Common myeloid progenitor, CD34-positive (primary cell): Measurements from ENCODE around the gene PCK2.

Experiments
- CTCF ChIA-PET: fragments of 350-600 bp; sonication (Branson Sonifier 250); formaldehyde crosslinking; loops from one replicate; lab custom pipeline; 2021; ENCODE audit warnings: antibody characterized with exemption; lab: Charles Lee
- POLR2A ChIA-PET: fragments of 350-600 bp; sonication (Branson Sonifier 250); formaldehyde crosslinking; loops from one replicate; lab custom pipeline; 2021; ENCODE audit warnings: antibody characterized with exemption; lab: Charles Lee
- DNase-seq, 3 donors: peaks; one replicate each; pipeline versions ENCODE4 v3.0.0 to v3.0.0-alpha.2; 2013
- H3K27ac ChIP-seq, 2 experiments: 1 replicate in 1 of 2; 2 replicates in 1 of 2; pipeline ENCODE4 v1.7.0; 2013; ENCODE audit warnings: inconsistent platforms in 2 of 2, low read length in 2 of 2, mild to moderate bottlenecking in 2 of 2, low read depth in 1 of 2, moderate library complexity in 1 of 2; ENCODE audit not compliant: severe bottlenecking in 2 of 2, insufficient read depth in 1 of 2, poor library complexity in 1 of 2
- H3K27me3 ChIP-seq, 5 experiments: replicated peaks in 2 of 5; 1 replicate in 3 of 5; 2 replicates in 2 of 5; pipeline versions ENCODE4 v1.6.1 to v1.7.0; 2013; ENCODE audit warnings: low read length in 4 of 5, mild to moderate bottlenecking in 2 of 5, moderate library complexity in 2 of 5, inconsistent platforms in 1 of 5; ENCODE audit not compliant: insufficient read depth in 5 of 5, control insufficient read depth in 4 of 5
- H3K36me3 ChIP-seq, 4 experiments: 1 replicate in 2 of 4; 2 replicates in 2 of 4; pipeline versions ENCODE4 v1.6.1 to v1.7.0; 2013; ENCODE audit warnings: low read length in 3 of 4, control low read depth in 1 of 4, mild to moderate bottlenecking in 1 of 4; ENCODE audit not compliant: control insufficient read depth in 4 of 4, insufficient read depth in 4 of 4
- H3K4me1 ChIP-seq, 4 experiments: 1 replicate in 3 of 4; 2 replicates in 1 of 4; pipeline versions ENCODE4 v1.6.1 to v1.7.1; 2013; ENCODE audit warnings: low read length in 3 of 4, mild to moderate bottlenecking in 3 of 4, control low read depth in 1 of 4, inconsistent platforms in 1 of 4, moderate library complexity in 1 of 4; ENCODE audit not compliant: control insufficient read depth in 4 of 4, insufficient read depth in 4 of 4; ENCODE audit errors: control extremely low read depth in 1 of 4
- H3K4me3 ChIP-seq, 7 experiments: 1 replicate in 4 of 7; 2 replicates in 3 of 7; pipeline versions ENCODE4 v1.5.1 to v1.7.0; 2013; ENCODE audit warnings: mild to moderate bottlenecking in 7 of 7, low read length in 6 of 7, moderate library complexity in 6 of 7, inconsistent platforms in 2 of 7, low read depth in 2 of 7, control low read depth in 1 of 7; ENCODE audit not compliant: insufficient read depth in 4 of 7, control insufficient read depth in 1 of 7; ENCODE audit errors: extremely low read depth in 1 of 7
- H3K9me3 ChIP-seq, 5 experiments: 1 replicate in 4 of 5; 2 replicates in 1 of 5; pipeline versions ENCODE4 v1.6.1 to v1.7.1; 2013; ENCODE audit warnings: low read length in 4 of 5, mild to moderate bottlenecking in 2 of 5, inconsistent platforms in 1 of 5, low read depth in 1 of 5, moderate library complexity in 1 of 5; ENCODE audit not compliant: control insufficient read depth in 4 of 5, insufficient read depth in 2 of 5; ENCODE audit errors: control extremely low read depth in 1 of 5
- WGBS: methylation state at CpG from one replicate; pipeline ENCODE4 v1.1.5; 2013; ENCODE audit not compliant: insufficient coverage; 5-methylcytosine and 5-hydroxymethylcytosine counted together

PCK2 gene

GRCh38 chr14:24130717-24131548 lies 36.8 kb downstream of the PCK2 start:
- Histone ChIP-seq H3K9me3 (no peaks in the 10 kb centered on the region), H3K36me3 (no peaks in the 10 kb centered on the region), H3K27me3 (no peaks in the 10 kb centered on the region), H3K27ac (no peak overlapping the region), H3K4me3 (no peak overlapping the region), H3K4me1 (peaks cover 0 to 26% (median 15%) of the 10 kb centered on the region in 4 experiments)
- POLR2A ChIA-PET = no interaction called here
- DNase-seq = no peak
- CTCF ChIA-PET = interaction anchor here (1.6 to 5.7 kb wide), 4 partner anchors 10 to 29 kb away, joined by 4 to 46 read pairs (median 10); partner anchors contain the start of genes DCAF11, EMC9, IRF9 and NRL
- 88% methylated on average over 7 of the region's 7 CpGs for WGBS

DNA sequence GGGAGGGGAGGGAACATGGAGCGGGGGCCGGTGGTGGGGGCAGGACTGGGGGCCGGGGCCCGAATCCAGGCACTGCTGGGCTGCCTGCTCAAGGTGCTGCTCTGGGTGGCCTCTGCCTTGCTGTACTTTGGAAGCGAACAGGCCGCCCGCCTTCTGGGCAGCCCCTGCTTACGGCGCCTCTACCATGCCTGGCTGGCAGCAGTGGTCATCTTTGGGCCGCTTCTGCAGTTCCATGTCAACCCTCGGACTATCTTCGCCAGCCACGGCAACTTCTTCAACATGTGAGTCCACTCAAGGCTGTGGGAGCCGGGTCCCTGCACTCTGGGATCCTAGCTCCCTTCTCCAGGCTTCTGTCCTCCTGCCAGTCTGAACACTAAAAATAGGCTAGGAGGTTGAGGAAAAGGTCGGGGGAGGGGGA lies 37.4 kb downstream of the PCK2 start:
- Histone ChIP-seq H3K36me3 (no peaks in the 10 kb centered on the region), H3K4me3 (no peak overlapping the region), H3K4me1 (peaks cover 0 to 28% (median 18%) of the 10 kb centered on the region in 4 experiments), H3K9me3 (no peaks in the 10 kb centered on the region), H3K27me3 (no peaks in the 10 kb centered on the region), H3K27ac (no peak overlapping the region)
- ChIA-PET CTCF (interaction anchor here (2.6 to 5.7 kb wide), 3 partner anchors 9 to 29 kb away, joined by 9 to 46 read pairs (median 11); partner anchors contain the start of genes DCAF11, EMC9, IRF9 and NRL), POLR2A (no interaction called here)
- no peak for DNase-seq
- 96% methylated on average over 10 of the region's 15 CpGs for WGBS

GRCh38 chr14:24132061-24132685 lies 38.1 kb downstream of the PCK2 start:
- H3K9me3 ChIP-seq = no peaks in the 10 kb centered on the region
- POLR2A ChIA-PET = interaction anchor here (1.0 kb wide), 1 partner anchor 9 kb away, joined by 3 read pairs; the partner anchor contains the start of gene EMC9
- H3K27ac ChIP-seq = no peak overlapping the region
- peaks cover 0 to 2% (median under 1%) of the 10 kb centered on the region in 4 experiments for H3K36me3 ChIP-seq
- peak overlapping the region in 1 of 7 experiments; percentile 26 for H3K4me3 ChIP-seq
- 37% methylated on average over 22 of the region's 24 CpGs for WGBS
- H3K27me3 ChIP-seq = no peaks in the 10 kb centered on the region
- CTCF ChIA-PET = interaction anchor here (2.6 to 5.7 kb wide), 3 partner anchors 9 to 28 kb away, joined by 9 to 46 read pairs (median 11); partner anchors contain the start of genes DCAF11, EMC9, IRF9 and NRL
- peak in 1 of 3 donors; percentile 33 for DNase-seq
- H3K4me1 ChIP-seq = peaks cover 0 to 34% (median 24%) of the 10 kb centered on the region in 4 experiments

GRCh38 chr14:24132976-24133375 lies 38.9 kb downstream of the PCK2 start:
- Histone ChIP-seq H3K4me3 (no peak overlapping the region), H3K4me1 (peaks cover 0 to 41% (median 27%) of the 10 kb centered on the region in 4 experiments), H3K27me3 (no peaks in the 10 kb centered on the region), H3K27ac (no peak overlapping the region), H3K9me3 (no peaks in the 10 kb centered on the region), H3K36me3 (peaks cover 0 to 10% (median 8%) of the 10 kb centered on the region in 4 experiments)
- WGBS = no CpG with 5 or more reads among the region's 2 CpGs
- ChIA-PET POLR2A (interaction anchor here (1.0 kb wide), 1 partner anchor 8 kb away, joined by 3 read pairs; the partner anchor contains the start of gene EMC9), CTCF (interaction anchor here (1.2 to 5.7 kb wide), 4 partner anchors 8 to 27 kb away, joined by 3 to 46 read pairs (median 10); partner anchors contain the start of genes DCAF11, EMC9, IRF9 and NRL)
- DNase-seq = no peak

DNA sequence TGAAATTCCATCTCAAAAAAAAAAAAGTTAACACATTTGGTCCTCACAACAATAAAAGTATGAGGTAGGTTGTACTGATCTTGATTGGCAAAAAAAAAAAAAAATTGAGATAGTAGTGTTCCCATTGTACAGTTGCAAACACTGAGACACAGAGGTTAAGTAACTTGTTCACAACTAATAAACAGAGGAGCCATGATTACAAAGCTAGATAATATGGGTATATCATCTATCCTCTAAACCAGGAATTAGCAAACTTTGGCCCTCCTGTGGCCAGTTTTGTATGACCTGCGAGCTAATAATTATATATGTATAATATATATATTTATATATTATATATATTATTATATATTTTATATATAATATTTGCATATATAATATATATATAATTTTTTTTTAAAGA lies 39.6 kb downstream of the PCK2 start:
- peaks cover 0 to 41% (median 27%) of the 10 kb centered on the region in 4 experiments for H3K4me1 ChIP-seq
- peak in 1 of 3 donors; percentile 39 for DNase-seq
- peaks cover 5 to 17% (median 14%) of the 10 kb centered on the region in 4 experiments for H3K36me3 ChIP-seq
- no CpG with 5 or more reads among the region's 1 CpG for WGBS
- H3K9me3 ChIP-seq = no peaks in the 10 kb centered on the region
- H3K4me3 ChIP-seq = no peak overlapping the region
- ChIA-PET CTCF (interaction anchor here (1.2 to 5.7 kb wide), 5 partner anchors 7 to 27 kb away, joined by 3 to 46 read pairs (median 9); partner anchors contain the start of genes DCAF11, EMC9, IRF9 and NRL), POLR2A (interaction anchor here (0.9 kb wide), 1 partner anchor 12 kb away, joined by 3 read pairs; no protein-coding TSS in a partner anchor)
- no peak overlapping the region for H3K27ac ChIP-seq
- H3K27me3 ChIP-seq = no peaks in the 10 kb centered on the region

DNA sequence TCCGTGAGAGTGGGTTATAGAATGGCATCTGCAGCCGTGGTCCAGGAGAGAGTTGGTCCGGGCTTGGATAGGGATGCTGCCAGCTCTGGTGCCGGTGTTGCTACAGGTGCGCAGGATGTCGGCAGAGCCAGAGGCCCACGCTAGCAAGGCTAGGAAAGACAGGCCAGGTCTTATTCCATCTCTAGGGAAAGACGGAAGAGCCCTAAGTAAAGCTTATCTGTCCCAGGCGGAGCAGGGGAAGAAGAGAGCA lies 41.4 kb downstream of the PCK2 start:
- no peaks in the 10 kb centered on the region for H3K9me3 ChIP-seq
- H3K36me3 ChIP-seq = peaks cover 5 to 27% (median 16%) of the 10 kb centered on the region in 4 experiments
- peaks cover 2 to 54% (median 35%) of the 10 kb centered on the region in 4 experiments for H3K4me1 ChIP-seq
- POLR2A ChIA-PET = interaction anchor here (0.7 to 1.5 kb wide), 4 partner anchors 12 to 26 kb away, joined by 3 to 10 read pairs (median 3); partner anchors contain the start of genes DCAF11, NRL and RNF31
- DNase-seq = peak in 1 of 3 donors; percentile 23
- no peaks in the 10 kb centered on the region for H3K27me3 ChIP-seq
- H3K4me3 ChIP-seq = peak overlapping the region; percentile 52 to 96 (median 87)
- CTCF ChIA-PET = interaction anchor here (0.7 to 6.4 kb wide), 9 partner anchors 11 to 77 kb away, joined by 3 to 61 read pairs (median 5); partner anchors contain the start of genes DCAF11, IRF9, NRL and PSME2
- peak overlapping the region in 1 of 2 experiments; percentile 68 for H3K27ac ChIP-seq
- 11% methylated on average over 9 of the region's 9 CpGs for WGBS
